HG02763 (cell line): Measurements from ENCODE around the gene RAD52.

ENCODE experiments used
- ATAC-seq: cut with Tn5 transposase; IDR thresholded peaks from one replicate; pipeline ENCODE4 v1.9.1; 2021; ENCODE audit warnings: mild to moderate bottlenecking, moderate library complexity; ENCODE audit not compliant: unreplicated experiment

Gene RAD52

DNA sequence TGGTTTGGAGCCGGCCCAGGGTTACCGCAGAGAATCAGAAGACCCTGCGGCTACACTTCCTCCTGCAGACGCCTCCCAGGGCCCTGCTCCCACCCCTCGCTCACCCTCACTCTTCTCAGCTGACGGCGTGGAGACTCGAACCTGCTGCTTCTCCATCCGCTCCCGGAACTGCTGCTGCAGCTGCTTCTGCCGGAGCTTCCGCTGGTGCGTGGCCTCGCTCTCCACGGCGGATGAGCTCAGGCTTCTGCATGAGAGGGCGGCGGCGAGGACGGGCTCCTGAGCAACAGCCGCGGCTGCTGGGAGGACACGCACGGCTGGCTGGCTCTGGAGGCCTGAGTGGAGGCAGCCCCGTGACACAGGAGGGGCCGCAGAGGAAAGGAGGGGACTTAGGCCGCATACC lies 33.3 kb downstream of the RAD52 start:
- no peak for ATAC-seq

GRCh38 chr12:915090-915489 lies 34.4 kb downstream of the RAD52 start:
- ATAC-seq: no peak

- no peak for ATAC-seq
Measured at GRCh38 chr12:913919-914698, 35.4 kb downstream of the RAD52 start.

GRCh38 chr12:912466-913235 lies 36.8 kb downstream of the RAD52 start:
- ATAC-seq: no peak

DNA sequence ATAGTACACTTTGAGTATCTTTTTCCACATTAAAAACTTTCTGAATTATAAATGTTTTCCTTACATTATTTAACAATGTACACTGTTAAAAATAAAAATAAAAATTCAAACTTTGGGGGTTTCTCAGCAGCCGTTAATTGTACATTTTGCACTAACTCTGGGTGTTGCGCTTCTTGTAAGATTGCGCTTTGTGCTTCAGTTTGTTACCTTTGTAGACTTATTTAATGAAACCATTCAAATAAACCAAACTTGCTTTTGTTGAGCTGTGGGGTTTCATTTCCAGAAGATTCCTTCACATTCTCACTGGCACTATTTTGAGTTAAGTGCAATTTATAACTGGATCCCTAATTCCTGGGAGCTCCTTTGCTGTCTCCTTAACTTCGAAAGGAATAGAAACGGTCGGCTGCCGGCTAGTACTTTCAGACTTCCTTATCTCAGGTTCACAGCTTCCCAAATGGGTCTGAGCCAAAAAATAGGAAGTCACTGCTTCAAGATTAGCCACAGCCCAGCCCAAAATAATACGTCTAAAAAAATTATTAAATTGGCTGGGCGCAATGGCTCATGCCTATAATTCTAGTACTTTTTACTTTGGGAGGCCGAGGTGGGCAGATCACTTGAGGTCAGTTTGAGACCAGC lies 38.2 kb downstream of the RAD52 start:
- no peak for ATAC-seq

- no peak for ATAC-seq
Measured at GRCh38 chr12:910416-910815, 39.1 kb downstream of the RAD52 start.

GRCh38 chr12:909861-910260 lies 39.6 kb downstream of the RAD52 start:
- ATAC-seq: no peak

- no peak for ATAC-seq
Measured at GRCh38 chr12:907413-908185, 41.9 kb downstream of the RAD52 start.

DNA sequence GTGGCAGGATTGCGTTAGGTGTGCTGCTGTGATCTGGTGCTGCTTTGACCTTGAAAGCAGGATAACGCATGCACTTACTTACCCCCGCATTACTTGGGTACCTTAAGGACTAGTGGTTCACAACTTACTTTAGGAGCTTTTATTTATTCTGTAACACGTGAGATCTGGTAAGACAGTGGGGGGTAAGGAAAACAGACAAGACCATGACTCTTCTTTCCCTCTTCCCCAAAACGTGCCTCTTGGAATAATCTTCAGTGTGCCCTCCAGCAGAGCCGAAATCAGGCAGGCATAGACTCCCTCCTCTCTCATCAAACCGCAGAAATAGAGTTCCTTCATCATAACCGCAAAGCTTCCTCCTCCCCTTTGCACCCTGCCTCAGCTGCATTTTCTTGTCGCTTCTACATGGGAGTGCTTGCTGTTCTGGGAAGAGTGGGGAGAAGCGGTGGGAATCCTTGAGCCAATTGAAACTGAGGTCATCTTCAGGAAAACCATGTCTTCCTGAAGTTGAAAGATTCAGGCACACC lies 43.4 kb downstream of the RAD52 start:
- ATAC-seq: no peak

DNA sequence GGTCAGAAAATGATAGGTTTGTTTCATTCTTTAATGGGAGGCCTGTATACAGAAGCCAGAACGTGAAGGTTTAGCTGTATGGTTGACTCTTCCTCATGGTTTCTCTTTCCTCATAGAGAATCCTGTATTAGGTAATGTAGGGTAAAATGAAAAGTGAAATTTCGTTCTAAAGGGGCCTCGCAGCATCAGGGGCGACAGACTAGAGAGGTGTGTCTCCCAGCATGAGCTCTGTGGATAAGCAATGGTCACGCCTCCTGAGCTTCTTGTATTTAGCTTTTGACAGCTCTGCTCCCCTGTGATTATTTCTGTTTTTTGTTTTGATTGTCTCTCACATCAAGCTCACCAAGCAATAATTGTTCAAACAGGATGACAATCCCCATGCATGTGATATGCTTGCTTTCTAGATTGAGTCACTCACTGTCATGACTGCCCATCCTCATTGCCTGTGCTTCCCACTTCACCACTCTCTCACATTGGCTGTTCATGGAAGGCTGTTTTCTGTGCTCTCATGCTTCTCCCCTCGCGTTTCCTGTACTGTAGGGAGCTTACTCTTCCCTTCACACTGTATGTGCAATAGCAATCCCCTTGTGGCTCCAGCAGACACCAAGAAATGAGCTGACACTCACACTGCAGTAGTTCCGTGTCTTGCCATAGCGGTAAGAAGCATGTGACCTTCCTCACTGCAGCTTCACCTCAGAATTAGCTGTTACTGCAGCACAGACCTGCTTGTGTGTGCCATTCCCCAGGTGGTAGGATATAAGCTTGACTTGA lies 44.0 kb downstream of the RAD52 start:
- no peak for ATAC-seq

- ATAC-seq: no peak
Measured at GRCh38 chr12:904010-904414, 45.5 kb downstream of the RAD52 start.

GRCh38 chr12:903055-903454 lies 46.4 kb downstream of the RAD52 start:
- no peak for ATAC-seq

- ATAC-seq: no peak
Measured at GRCh38 chr12:902581-902980, 46.9 kb downstream of the RAD52 start.

GRCh38 chr12:897386-897785 lies 52.1 kb downstream of the RAD52 start:
- no peak for ATAC-seq

GRCh38 chr12:896031-896430 lies 53.5 kb downstream of the RAD52 start:
- no peak for ATAC-seq

- no peak for ATAC-seq
Measured at GRCh38 chr12:894226-894625, 55.3 kb downstream of the RAD52 start.

GRCh38 chr12:886206-886605 lies 63.3 kb downstream of the RAD52 start:
- no peak for ATAC-seq

DNA sequence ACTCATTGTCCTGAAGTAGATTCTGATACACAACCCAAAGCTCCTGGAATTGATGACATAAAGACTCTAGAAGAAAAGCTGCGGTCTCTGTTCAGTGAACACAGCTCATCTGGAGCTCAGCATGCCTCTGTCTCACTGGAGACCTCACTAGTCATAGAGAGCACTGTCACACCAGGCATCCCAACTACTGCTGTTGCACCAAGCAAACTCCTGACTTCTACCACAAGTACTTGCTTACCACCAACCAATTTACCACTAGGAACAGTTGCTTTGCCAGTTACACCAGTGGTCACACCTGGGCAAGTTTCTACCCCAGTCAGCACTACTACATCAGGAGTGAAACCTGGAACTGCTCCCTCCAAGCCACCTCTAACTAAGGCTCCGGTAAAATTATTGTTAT lies 63.8 kb downstream of the RAD52 start:
- no peak for ATAC-seq

DNA sequence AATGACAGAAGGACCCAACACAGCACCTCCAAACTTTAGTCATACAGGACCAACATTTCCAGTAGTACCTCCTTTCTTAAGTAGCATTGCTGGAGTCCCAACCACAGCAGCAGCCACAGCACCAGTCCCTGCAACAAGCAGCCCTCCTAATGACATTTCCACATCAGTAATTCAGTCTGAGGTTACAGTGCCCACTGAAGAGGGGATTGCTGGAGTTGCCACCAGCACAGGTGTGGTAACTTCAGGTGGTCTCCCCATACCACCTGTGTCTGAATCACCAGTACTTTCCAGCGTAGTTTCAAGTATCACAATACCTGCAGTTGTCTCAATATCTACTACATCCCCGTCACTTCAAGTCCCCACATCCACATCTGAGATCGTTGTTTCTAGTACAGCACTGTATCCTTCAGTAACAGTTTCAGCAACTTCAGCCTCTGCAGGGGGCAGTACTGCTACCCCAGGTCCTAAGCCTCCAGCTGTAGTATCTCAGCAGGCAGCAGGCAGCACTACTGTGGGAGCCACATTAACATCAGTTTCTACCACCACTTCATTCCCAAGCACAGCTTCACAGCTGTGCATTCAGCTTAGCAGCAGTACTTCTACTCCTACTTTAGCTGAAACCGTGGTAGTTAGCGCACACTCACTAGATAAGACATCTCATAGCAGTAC lies 64.6 kb downstream of the RAD52 start:
- no peak for ATAC-seq

DNA sequence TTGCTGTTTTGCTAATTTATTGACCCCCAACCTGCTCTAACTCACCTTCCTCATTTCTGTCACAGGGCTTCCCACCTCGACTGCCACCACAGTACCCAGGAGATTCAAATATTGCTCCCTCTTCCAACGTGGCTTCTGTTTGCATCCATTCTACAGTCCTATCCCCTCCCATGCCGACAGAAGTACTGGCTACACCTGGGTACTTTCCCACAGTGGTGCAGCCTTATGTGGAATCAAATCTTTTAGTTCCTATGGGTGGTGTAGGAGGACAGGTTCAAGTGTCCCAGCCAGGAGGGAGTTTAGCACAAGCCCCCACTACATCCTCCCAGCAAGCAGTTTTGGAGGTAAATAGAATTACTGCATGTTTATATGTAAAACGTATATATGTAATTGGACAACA lies 68.8 kb downstream of the RAD52 start:
- no peak for ATAC-seq
